Tibial artery (tissue), 4 donors: ENCODE data around the gene FBLIM1.

Experiments used
- DNase-seq, 2 donors: peaks; one replicate each; pipeline ENCODE4 v3.0.0-alpha.2; 2019
- H3K27ac ChIP-seq, 2 donors: fragments of 200-600 bp; sonication (generic) in 1 of 2; 1 replicate in 1 of 2; 2 replicates in 1 of 2; pipeline ENCODE4 v1.5.1; 2018 to 2019; ENCODE audit warnings: mild to moderate bottlenecking in 1 of 2
- H3K27me3 ChIP-seq, 2 donors: fragments of 200-600 bp; sonication (generic) in 1 of 2; one replicate each; pipeline versions ENCODE4 v1.5.1 to v1.6.0; 2016 to 2019
- H3K36me3 ChIP-seq, 3 donors: fragments of 200-600 bp; sonication (generic) in 2 of 3; one replicate each; pipeline ENCODE4 v1.5.1; 2016 to 2019; ENCODE audit warnings: mild to moderate bottlenecking in 2 of 3
- H3K4me1 ChIP-seq, 4 donors: fragments of 200-600 bp; sonication (generic) in 2 of 4; 1 replicate in 3 of 4; 2 replicates in 1 of 4; pipeline ENCODE4 v1.5.1; 2016 to 2019
- H3K4me3 ChIP-seq, 2 donors: fragments of 200-600 bp; sonication (generic) in 1 of 2; 1 replicate in 1 of 2; 2 replicates in 1 of 2; pipeline ENCODE4 v1.5.1; 2018 to 2019; ENCODE audit warnings: mild to moderate bottlenecking in 2 of 2
- H3K9me3 ChIP-seq, 3 donors: fragments of 200-600 bp; sonication (generic) in 1 of 3; one replicate each; pipeline ENCODE4 v1.5.1; 2016 to 2019
- CTCF ChIP-seq, 2 experiments: fragments of 200-600 bp in 1 of 2; fragments of 450-650 bp in 1 of 2; IDR thresholded peaks; one replicate each; pipeline ENCODE4 v1.5.1; 2017 to 2019; ENCODE audit warnings: antibody characterized with exemption in 2 of 2, mild to moderate bottlenecking in 1 of 2, moderate library complexity in 1 of 2
- intact Hi-C: fragments of 100-400 bp; cut with DNase I; formaldehyde crosslinking; loops from one replicate; pipeline ENCODE4 v1.15.0; 2023; ENCODE audit warnings: low total_unique reads

FBLIM1 gene

GRCh38 chr1:15718199-15718601 lies 40.4 kb upstream of the FBLIM1 start:
- Histone ChIP-seq H3K4me3 (no peak overlapping the region), H3K9me3 (no peaks in the 10 kb centered on the region), H3K27me3 (no peaks in the 10 kb centered on the region), H3K4me1 (peaks cover 0 to 24% (median 17%) of the 10 kb centered on the region in 4 donors), H3K36me3 (peaks cover 43 to 74% (median 70%) of the 10 kb centered on the region in 3 donors), H3K27ac (no peak overlapping the region)
- no peak for TF ChIP-seq CTCF (IDR thresholded peaks at IDR 0.05)
- no peak for DNase-seq
- intact Hi-C loops: no loop called here

GRCh38 chr1:15719381-15720120 lies 39.0 kb upstream of the FBLIM1 start:
- no peak for DNase-seq
- Histone ChIP-seq H3K4me1 (peaks cover 0 to 10% (median 8%) of the 10 kb centered on the region in 4 donors), H3K36me3 (peaks cover 43 to 86% (median 78%) of the 10 kb centered on the region in 3 donors), H3K27me3 (no peaks in the 10 kb centered on the region), H3K4me3 (no peak overlapping the region), H3K27ac (no peak overlapping the region), H3K9me3 (no peaks in the 10 kb centered on the region)
- intact Hi-C loops: no loop called here
- TF ChIP-seq CTCF (IDR thresholded peaks at IDR 0.05): no peak

GRCh38 chr1:15720861-15721260 lies 37.7 kb upstream of the FBLIM1 start:
- no peak overlapping the region for H3K27ac ChIP-seq
- no peak overlapping the region for H3K4me3 ChIP-seq
- H3K27me3 ChIP-seq: no peaks in the 10 kb centered on the region
- no peak for DNase-seq
- no peaks in the 10 kb centered on the region for H3K4me1 ChIP-seq
- no peaks in the 10 kb centered on the region for H3K9me3 ChIP-seq
- intact Hi-C loops: no loop called here
- no peak for TF ChIP-seq CTCF (IDR thresholded peaks at IDR 0.05)
- H3K36me3 ChIP-seq: peaks cover 51 to 98% (median 91%) of the 10 kb centered on the region in 3 donors

- intact Hi-C loops: no loop called here
- H3K4me1 ChIP-seq: no peaks in the 10 kb centered on the region
- no peaks in the 10 kb centered on the region for H3K27me3 ChIP-seq
- TF ChIP-seq CTCF (IDR thresholded peaks at IDR 0.05): no peak
- no peaks in the 10 kb centered on the region for H3K9me3 ChIP-seq
- H3K4me3 ChIP-seq: no peak overlapping the region
- no peak overlapping the region for H3K27ac ChIP-seq
- no peak for DNase-seq
- peaks cover 54 to 98% (median 91%) of the 10 kb centered on the region in 3 donors for H3K36me3 ChIP-seq
Measured at GRCh38 chr1:15722411-15722810, 36.2 kb upstream of the FBLIM1 start.

GRCh38 chr1:15722836-15723532 lies 35.6 kb upstream of the FBLIM1 start:
- H3K4me1 ChIP-seq: no peaks in the 10 kb centered on the region
- TF ChIP-seq CTCF (IDR thresholded peaks at IDR 0.05): no peak
- no peak for DNase-seq
- intact Hi-C loops: no loop called here
- H3K9me3 ChIP-seq: no peaks in the 10 kb centered on the region
- H3K27ac ChIP-seq: no peak overlapping the region
- no peak overlapping the region for H3K4me3 ChIP-seq
- no peaks in the 10 kb centered on the region for H3K27me3 ChIP-seq
- peaks cover 54 to 98% (median 91%) of the 10 kb centered on the region in 3 donors for H3K36me3 ChIP-seq
